Measurements from ENCODE around the gene DGKB.

DGKB gene

DNA sequence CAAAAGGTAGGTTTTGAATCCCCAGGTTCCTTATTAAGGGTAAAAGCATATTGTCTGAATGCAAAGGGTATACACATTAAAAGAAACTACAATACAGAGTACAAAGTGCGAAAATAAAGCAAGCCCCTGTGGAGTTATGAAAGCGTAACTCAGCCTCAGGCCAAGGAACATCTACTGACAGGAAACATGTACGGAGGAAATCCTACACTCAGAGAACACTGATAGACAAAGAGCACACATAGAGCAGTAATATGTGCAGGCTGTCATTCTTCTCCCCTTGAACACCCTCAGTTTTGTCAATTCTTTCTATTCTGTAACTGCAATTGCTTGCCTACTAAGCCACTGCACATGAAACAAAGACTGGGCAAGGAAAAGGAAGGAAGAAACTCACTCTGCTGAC lies 150.2 kb downstream of the DGKB start:
- no peak for DNase-seq

DNA sequence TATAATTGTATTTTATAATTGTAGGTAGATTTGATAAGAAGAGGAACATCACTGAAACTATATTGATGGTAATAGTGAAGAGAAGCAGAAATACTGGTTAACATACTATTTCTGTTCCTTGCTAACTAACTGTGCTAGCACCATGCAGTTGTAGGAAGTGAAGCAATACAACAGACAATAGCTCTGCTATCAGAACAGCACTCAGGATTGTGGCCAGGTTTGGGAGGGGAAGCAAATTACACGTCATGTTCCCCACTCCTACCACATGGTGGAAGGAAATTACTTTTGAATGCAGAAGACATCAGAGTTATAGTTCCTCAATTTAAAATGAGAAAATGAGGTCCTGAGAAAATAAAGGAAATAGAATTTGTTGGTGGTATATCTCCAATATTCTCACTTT lies 151.1 kb downstream of the DGKB start:
- DNase-seq = no peak

DNA sequence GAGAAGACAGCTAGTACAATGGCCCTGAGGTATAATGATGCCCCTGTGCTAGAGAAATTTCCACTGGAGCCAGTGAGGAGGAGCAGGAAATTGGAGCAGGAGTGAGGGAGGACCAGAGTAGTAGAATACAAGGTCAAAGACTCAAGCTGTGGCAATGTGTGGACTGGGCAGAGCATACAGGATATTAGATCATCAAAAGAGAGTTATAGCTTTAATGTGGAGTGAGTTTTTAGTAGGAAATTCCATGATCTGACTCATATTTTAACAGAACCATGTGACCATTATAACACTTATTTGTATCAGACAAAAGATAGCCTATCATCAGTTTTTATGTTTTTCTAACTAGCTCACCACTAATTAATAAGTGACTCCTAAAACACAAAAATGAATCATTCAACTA lies 154.1 kb downstream of the DGKB start:
- no peak for DNase-seq

DNA sequence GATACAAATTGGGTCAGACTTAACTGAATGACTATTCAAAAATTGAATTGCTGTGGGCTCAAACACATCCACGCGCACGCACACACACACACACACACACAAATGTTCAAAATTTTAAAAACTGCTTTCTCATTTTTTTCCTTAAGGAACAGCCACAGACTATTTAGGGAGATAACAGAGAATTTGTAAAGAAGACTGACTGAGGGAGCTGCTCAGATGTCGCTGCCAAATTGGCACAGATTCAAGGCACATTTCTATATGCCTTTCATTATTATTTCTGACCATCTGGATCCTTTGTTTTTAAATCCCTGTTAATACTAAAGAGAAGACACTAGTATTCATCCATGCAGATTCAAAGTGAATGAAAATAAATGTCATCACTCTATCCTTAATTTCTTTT lies 154.8 kb downstream of the DGKB start:
- DNase-seq = no peak

DNA sequence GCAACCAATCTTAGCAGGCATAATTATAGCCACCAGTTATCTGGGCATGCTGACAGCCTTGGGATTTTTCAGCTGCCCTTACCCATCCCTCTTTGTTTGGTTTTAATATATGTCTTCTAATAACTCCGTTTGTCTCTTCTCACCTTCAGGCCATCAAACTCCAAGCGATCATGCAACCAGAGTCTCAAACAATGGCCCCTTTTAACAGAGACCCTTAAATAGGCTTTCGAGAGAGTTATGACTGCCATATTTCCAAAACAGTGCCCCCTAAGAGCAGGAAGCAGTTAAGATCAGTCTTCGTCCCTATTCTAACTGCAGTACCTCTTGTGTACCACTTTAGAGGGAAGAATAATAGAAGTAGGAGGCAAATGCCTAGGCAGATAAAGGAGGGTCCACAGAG lies 157.5 kb downstream of the DGKB start:
- DNase-seq = no peak

DNA sequence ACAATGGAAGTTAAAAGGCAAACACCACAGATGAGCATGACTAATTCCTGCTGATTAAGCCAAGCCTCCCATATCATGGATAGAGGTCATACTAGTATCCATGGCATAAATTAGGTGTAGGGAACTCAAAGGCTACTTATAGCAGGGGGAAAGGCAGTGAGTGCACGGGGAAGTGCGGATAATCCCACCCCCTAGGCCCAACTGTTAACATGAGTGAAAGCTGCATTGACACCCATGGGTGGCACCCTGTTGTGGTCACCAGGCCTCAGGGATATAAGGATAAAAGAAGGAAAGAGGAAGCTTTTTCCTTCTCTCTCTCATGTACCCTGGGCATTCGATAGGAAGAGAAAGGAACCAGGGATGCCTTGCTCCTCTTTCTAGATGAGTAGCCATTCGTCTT lies 161.9 kb downstream of the DGKB start:
- no peak for DNase-seq

DNA sequence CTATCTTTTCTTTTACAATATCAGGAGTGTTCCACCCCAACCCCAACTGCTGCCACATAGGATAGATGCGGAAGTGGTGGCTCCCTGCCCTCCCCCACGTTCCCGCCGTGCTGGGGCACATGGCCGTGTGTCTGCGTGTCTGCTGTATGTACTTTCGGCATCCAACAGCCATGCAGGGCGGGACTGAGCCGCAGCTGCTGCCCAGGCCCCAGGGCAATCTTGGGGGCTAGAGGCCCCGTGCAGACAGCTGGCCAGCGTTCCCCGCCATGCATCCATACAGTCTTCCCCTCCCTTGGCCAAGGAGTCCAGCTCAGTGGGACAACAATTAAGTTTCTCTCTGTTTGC lies 162.7 kb downstream of the DGKB start:
- DNase-seq = no peak

DNA sequence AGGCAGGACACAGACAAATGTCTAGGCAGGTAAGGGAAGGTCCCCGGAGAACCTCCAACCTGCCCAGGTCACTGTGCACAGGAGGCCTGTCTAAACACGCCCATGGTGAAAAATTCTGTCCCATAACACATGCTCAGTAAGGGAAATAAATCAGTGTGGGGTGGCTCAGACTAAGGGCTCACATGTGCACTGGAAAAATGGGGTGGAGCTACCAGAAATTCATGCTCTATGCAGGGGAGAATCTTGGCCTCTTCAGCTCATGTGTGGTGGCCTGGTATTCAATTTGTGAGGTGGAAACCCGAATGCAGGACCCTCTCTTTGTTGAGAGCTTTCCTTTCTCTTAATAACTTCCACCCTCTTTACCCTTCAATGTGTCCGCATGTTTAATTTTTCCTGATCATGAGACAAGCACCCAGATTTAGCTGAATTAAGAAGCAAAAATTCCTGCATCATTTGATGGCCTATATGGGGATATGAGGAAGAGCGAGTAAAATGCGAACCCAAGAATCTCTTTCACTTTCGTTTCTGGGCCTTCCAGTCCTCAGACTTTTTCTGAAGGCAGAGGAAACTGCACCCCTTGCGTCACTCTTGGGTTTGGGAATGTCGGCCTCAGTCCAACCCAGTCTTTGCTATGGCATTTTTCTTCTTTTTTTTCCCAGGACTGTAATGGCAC lies 163.2 kb downstream of the DGKB start:
- no peak for DNase-seq

DNA sequence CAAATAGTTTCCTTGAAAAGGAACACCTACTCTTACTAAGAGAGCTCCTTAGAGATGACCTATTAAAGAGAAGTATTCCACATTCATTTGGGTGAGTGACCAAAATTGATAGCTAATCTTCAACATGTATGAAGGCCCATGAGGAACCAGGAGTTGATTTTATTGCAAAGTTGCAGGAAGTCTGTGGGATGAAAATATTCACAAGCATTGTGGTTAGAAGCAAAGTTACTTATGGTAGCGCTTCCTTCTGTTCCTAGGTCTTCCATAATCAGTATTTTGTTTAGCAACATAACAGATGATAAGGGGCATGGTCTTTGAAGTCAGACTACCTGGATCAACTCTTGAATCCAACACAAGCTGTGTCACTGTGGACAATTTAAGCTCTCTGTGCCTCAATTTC lies 164.5 kb downstream of the DGKB start:
- DNase-seq = no peak

DNA sequence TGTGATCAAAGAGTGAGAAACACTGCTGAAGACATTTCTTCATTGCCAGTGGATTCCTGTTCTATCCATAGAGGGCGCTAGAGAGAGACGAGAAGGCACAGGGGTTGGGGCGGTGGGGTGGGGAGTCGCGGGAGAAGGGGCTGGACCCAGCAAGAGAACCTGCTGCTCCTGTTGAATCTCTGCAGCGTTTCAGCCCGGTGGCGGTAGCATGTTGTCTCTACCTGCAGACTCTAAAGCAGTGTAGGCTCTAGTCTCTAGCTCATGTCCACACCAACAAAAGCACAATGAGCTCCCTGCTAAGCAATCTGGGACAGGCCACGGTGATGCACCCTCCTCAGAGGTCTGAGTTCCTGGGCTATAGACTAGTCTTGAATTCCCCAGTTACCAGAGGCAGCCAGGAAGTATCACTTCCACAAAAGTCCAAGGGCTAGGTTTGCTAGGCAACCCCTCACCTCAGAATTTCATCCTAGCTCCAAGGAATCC lies 167.7 kb downstream of the DGKB start:
- no peak for DNase-seq

DNA sequence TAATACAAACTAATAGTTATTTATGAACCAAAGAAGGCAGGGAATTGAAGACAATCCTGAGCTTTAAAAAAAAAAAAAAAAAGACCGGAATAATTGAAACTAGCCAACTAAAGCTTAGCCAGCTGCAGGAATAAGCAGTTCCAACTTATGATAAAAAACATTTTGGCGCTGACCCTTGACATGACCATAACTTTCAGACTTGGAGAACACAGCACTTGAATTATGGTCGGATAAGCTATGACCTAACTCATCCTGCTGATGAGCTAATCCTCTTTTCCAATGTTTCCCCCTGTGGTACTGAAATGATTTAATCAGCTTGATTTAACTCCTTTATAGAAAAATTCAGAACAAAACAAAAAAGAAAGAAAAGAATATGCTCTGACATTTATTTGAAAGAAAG lies 181.8 kb downstream of the DGKB start:
- no peak for DNase-seq

DNA sequence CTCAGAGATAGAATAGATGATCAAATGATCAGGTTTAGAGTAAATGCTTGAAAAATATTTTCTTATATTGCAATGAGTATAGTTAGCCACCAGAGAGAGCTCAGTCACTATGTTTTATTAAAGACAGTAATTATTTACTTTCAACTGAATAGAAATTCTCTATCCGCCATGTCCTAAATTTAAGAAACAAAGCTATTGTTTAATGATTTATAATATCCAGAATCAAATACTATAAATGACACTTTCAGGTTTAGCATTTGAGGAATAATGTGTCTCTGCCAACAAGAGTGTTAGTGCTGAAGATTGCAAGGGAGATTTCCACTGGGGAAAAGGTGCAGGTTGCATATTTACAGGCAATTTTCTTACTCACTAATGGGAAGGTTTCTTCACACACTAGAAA lies 184.7 kb downstream of the DGKB start:
- no peak for DNase-seq

DNA sequence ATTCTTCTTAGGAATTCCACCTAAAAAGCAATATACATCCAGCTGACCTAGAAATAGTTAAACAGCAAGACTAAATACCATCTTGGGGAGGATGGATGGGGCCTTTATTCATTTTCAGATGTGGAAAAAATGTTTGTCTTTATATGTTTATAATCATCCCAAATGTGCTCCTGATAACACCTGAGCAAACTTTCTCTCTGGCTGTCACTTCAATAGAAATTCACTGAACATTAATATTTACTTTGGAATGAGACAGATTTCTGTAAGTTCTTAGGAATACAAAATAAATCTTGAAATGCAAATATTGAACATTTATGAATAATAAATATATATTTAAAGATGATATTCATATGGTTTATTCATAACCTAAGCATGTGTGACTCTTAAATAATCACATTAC lies 185.4 kb downstream of the DGKB start:
- no peak for DNase-seq

DNA sequence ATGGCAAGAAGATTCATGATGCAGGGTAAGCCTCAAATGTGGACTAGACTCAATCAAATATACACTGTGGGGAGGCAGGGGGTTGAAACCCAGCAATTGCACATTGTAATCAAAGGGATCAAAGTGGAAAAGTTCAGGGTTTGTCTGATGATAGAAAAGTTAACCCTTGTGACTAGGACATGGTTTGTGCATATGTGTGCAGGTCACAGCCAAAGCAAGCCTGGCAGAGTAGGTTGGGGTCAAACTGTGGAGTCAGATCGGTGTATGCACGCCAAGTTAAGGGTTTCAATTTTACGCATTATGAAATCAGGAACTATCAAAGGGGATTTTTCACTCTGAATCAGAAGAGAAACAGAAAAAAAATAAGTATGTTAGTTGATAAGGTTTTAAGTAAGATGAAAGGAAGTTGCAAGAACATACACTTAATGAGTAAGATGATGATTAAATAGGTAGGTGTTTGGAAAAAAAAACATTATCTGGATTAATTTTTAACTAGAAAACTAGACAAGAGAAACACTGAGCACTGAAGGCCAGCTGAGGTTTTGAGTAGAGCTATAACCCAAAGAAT lies 188.3 kb downstream of the DGKB start:
- no peak for DNase-seq

DNA sequence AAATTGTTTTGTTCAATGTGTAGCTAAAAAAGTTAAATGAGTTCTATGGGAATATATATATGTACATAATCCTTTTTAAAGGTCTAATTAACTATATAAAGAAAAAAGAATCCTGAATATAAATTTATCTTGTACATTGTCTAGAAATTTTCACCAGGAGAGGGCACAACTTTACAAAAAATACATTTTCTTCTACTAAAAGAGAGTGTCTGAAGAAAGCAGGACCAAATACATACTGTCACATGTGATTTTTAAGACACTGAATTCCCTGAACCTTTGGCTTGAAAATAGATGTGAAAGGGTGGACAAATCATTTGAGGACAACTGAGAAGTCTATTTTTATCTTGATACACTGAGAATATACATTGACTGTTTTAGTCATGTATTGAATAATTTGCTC lies 204.3 kb downstream of the DGKB start:
- no peak for DNase-seq

DNA sequence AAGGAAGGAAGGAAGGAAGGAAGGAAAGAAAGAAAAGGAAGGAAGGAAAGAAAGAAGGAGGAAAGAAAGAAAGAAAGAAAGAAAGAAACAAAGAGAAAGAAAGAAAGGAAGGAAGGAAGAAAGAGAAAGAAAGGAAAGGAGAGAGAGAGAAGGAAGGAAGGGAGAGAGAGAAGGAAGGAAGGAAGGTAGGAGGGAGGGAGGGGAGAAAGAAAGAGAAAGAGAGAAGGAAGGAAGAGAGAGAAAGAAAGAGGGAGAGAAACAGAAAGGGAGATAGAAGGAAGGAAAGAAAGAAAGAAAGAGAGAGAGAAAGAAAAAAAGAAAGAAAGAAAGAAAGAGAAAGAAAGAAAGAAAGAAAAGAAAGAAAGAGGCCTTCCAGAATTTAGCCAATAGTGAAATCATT lies 204.9 kb downstream of the DGKB start:
- no peak for DNase-seq

DNA sequence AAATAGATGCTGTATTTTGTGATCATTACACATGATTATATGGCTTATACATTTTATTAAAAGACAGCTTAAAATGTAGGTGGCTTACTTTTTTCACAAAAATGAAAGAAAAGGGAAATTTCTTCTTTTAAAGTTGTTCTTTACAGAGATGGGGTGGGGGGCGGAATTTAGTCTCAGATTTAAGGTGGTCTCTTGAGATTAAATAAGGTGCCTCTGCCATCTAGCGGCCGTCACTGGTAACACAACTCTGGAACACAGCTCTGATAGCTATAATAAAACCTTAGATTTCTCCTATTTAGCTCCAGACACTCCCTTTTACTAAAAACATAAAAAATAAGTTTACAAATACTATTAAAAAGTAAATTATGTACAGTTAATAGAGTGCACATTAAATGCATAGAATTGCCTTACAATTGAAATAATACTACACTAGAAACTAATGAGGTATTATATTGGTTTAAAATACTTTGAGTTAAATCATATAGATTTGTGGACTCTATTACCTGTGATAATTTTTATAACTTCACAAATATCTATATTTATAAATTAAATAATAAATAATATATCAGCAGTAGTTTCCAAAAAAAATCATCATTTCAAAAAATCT lies 210.9 kb downstream of the DGKB start:
- no peak for DNase-seq

DNA sequence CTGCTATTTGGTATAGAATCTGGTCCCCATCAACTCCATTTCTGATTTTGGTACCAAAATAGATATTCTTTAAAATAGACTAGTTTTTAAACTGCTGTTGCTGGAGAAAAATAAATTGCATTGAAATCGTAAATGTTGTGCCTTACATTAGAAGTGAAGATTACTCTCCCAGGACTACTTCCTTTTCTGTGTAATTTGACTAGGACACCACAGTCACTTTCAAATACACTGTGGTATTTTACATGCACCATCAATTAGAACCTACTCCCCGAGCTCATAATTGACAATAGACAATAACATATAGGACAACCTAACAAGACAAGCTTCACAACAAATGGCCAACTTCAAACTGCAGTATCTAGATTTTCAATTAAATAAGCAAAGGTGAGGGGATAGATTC lies 211.5 kb downstream of the DGKB start:
- no peak for DNase-seq

DNA sequence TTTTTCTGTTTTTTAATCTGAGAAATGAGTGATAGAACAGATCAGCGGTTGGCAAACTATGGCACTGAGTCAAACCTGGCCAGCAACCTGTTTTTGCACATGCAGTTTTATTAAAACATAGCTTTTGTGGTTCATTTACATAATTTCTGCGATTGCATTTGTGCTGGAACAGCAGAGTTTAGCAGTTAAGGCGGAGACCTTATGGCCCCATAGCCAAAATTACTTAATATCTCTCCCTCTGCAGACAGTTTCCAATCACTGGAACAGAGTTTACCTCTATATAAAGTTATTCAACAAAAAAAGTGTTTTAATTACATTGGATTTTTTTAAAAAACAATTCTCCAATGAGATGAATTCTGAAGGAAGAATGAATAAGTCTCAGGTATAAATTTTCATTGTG lies 212.1 kb downstream of the DGKB start:
- no peak for DNase-seq

DNA sequence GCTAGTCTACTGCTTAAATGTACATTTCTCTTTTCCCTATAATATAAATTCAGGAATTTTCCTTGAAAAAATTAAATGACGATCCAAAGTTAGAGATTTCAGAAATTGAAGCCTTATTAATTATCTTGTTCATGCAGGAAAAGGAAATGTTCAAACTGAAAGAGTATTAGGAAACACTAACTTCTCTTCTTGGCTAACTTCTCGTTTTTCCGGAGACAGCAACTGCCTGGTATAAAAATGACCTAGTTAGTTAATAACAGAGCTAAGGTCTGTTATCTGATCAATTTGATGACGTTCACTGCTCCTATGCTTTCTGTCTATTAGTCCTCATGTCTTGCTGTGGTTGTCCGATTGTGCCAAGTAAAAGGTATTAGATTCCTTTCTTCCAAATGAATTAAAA lies 212.5 kb downstream of the DGKB start:
- no peak for DNase-seq

DNA sequence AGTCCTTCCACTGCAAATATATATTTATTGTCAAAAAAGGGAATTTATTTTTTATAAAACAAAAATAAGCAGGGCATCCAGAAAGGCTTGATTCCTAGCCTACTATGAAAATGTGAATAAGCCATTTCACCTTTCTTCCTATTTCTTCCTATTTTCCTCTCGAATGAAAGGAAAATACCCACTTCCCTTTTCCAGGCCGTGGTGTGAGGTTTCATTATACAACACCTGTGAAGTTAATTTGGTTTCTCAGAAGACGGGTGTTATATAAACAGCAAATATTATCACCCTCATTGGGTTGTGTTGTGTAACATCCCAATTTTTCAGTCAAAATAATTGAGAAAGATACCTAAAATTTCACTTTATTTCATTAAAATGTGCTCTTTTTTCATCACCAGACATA lies 214.3 kb downstream of the DGKB start:
- DNase-seq = no peak

DNA sequence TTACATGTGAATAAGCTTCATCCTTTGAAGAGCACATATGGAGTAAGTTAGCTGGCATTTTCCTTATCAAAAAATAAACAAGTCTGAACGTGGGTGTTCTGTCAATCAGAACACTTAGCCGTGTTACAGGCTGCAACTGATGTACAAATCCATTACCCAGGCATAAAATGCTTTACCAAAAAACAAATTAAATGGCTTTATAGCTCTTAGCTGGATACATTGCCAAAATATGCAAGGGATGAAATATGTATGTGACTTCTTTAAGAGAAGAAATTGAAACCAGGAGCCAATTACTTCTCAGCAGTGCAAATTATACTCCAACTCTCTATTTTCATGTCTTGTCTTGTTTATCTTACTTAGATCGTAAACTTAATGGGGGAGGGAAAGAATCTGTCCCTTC lies 214.8 kb downstream of the DGKB start:
- no peak for DNase-seq

DNA sequence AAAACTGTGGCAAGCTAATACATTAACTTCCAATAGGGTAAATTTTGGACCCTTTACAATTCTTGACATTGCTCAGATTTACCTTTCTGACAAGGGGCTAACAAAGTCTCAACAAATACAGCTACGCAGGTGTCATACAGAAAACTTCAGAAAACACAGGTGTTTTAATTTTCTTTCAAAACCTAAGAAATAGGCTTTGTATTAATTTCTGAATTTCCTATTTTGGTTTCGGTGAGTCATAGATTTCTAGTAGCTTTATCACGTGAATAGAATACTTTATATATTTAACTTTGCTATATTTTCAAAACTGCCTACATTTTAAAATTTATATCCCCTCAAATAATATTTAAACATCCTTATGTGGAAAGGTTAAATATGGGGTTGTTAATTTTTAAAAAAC lies 215.3 kb downstream of the DGKB start:
- DNase-seq = no peak

DNA sequence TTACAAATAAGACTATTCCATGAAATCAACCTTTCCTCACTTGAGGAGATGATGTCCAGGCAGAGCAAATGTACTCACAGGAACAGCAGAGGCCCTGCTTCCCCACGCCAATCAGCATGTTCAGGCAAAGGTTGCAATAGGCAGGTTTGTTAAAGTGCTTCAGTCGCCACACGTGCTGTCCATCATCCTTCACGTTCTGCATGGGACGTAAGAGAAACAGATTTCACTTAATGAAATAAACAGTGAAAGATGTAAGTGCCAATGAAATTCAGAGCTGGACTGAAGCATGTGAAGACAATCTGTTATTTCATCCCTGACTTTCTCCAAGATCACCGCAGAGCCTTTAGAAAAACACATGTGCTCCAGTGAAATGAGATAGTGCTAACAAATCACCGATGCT lies 217.4 kb downstream of the DGKB start:
- DNase-seq = no peak

DNA sequence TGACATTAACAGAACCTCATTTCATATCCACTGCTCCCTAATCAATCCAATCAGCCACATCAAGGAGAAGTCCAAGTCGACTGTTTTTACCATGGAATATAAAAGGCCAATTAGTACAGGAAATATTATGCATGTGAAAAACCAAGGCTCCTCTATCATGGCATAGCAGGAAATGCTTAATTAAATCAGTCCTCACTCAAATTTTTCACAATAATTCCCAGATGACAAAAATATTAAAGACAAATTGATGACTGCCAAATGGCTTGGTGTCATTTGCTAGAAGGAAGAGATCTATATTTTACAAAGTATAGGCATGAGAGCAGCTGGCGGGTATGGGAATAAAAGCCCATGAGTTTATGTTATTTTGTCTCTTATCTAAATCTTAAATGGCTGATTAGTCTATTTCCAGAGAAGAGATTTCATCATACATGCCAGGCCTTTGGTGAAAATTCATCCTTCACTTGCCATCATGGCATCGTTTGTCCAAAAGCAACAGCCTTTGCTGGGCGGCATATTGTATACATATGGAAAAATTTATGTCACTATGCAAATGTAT lies 219.6 kb downstream of the DGKB start:
- no peak for DNase-seq

Data from NCI-H187 treated with DMSO at 0.1 percent for 48 hours (cell line).